NOMO-1 (cell line): ENCODE data around the gene KCNK18.

Source experiments
- DNase-seq, 2 experiments: peaks; one replicate each; lab custom pipeline; 2025; ENCODE audit not compliant: unreplicated experiment in 2 of 2; lab: John Stamatoyannopoulos, UW

The KCNK18 gene

GRCh38 chr10:117197189-117197588, at the start of gene KCNK18:
TSS of gene KCNK18 (plus strand) at chr10:117197489. CDS start at chr10:117197489, 0 bp downstream.
- DNase-seq, result no peak

GRCh38 chr10:117148284-117148683, 49.0 kb upstream of the KCNK18 start:
- DNase-seq, result no peak

GRCh38 chr10:117152668-117153067, 44.6 kb upstream of the KCNK18 start:
- no peak for DNase-seq

GRCh38 chr10:117158297-117158696, 39.0 kb upstream of the KCNK18 start:
- DNase-seq, result no peak

- DNase-seq, result no peak
These were observed 37.9 kb upstream of the KCNK18 start for GRCh38 chr10:117159390-117159789.

GRCh38 chr10:117160567-117160966, 36.7 kb upstream of the KCNK18 start:
- no peak for DNase-seq

GRCh38 chr10:117161386-117162033, 35.8 kb upstream of the KCNK18 start:
- no peak for DNase-seq

GRCh38 chr10:117162093-117163060, 34.9 kb upstream of the KCNK18 start:
- no peak for DNase-seq

GRCh38 chr10:117163061-117163953, 34.0 kb upstream of the KCNK18 start:
- no peak for DNase-seq

GRCh38 chr10:117163954-117164548, 33.2 kb upstream of the KCNK18 start:
- DNase-seq, result no peak

- DNase-seq, result no peak
These were observed 32.4 kb upstream of the KCNK18 start for GRCh38 chr10:117164592-117165537.

- DNase-seq, result peak; percentile 36 to 53
These were observed 31.5 kb upstream of the KCNK18 start for GRCh38 chr10:117165538-117166417.

- DNase-seq, result no peak
These were observed 30.6 kb upstream of the KCNK18 start for GRCh38 chr10:117166418-117167345.

- no peak for DNase-seq
These were observed 29.9 kb upstream of the KCNK18 start for GRCh38 chr10:117167346-117167788.

GRCh38 chr10:117167789-117168674, 29.3 kb upstream of the KCNK18 start:
- DNase-seq, result peak; percentile 41 to 46

- DNase-seq, result no peak
These were observed 28.6 kb upstream of the KCNK18 start for GRCh38 chr10:117168729-117169128.
